Astrocyte (in vitro differentiated cells and primary cell): Measurements from ENCODE around the gene ACSL6.

Experiments
- CTCF ChIP-seq: IDR thresholded peaks from 2 replicates; pipeline ENCODE4 v1.5.1; 2011; ENCODE audit warnings: low read depth, mild to moderate bottlenecking, inconsistent platforms, low read length, moderate library complexity; ENCODE audit not compliant: insufficient read depth
- EZH2 ChIP-seq: IDR thresholded peaks from 2 replicates; pipeline ENCODE4 v1.6.1; 2012; ENCODE audit warnings: mild to moderate bottlenecking, low read length, inconsistent platforms; ENCODE audit not compliant: insufficient read depth

GRCh38 chr5:132010645-132010988, 841 bp downstream of the ACSL6 start:
- TF ChIP-seq CTCF (no peak), EZH2 (no peak)
